Urothelium cell line (cell line): Measurements from ENCODE around the gene SLAMF6.

Source experiments
- DNase-seq: peaks from one replicate; pipeline ENCODE4 v3.0.0; 2011; ENCODE audit warnings: low spot score, mixed read lengths
- FAIRE-seq: peaks from 2 replicates; lab custom pipeline; 2011; peaks lifted over from hg19 to GRCh38; lab: Jason Lieb, UNC

The SLAMF6 gene

DNA sequence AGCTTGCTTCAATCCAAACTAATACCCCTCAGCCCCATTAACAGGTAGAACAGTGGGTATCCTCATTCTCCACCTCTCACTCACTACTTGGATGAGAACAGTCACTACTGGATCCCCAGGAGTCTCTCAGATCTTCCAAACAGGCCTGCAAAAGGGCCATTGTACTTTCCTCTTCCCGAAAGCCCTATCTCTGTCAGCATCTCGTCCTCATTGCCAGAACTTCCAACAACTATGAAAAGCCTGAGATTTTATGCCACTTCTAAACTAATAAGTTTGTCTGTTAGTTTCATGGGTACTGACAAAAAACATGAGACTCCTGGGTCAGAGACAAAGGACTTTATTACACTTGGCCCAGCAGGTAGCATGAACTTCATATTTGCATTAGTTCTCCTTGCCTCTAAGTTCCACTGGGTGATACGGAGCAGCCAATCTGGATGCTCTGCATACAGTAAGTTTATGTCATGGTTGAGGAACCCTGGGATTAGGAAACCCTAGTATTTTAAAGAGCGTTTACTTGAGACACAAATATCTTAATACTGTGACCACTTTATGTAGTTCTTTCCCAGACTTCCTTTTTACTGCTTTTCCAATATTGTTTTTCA lies 84.6 kb downstream of the SLAMF6 start:
- DNase-seq (no peak), FAIRE-seq (no peak)

DNA sequence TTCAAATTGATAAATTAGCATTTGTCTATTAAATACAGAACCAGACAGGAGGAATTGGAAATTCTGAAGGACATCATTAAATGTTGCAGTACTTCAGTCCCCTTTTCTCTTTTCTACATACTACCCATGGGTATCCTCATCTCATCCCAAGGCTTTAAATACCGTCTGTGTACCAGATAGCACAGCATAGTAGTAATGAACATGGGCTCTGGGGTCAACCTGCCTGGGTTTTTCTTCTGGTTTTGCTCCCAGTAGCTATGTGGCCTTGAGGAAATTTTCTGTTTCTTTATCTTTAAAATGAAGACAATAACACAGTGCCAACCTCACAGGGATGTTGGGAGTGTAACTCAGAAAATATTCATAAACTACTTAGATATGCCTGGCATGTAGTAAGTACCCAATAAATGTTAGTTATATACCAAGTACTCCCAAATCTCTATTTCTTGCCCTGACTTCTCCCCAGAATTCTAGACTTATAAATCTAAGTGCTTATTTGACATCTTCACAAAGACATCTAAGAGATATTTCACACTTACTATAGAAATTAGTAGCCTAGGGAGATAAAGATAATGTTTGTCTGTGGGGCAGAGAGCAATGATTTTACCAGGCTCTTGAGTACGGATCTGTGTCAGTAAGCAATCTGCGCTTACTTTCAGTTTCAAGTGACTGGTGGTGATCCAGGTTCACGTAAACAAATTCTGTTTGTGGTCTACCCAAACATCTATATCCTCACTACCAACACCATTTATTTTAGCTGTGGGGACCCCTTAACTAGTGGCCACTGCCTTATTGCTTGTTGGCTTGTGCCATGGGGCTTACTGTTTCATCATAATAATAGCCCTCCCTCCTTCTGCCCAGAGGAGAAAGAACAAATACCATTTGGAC lies 85.4 kb downstream of the SLAMF6 start:
- DNase-seq (no peak), FAIRE-seq (no peak)

DNA sequence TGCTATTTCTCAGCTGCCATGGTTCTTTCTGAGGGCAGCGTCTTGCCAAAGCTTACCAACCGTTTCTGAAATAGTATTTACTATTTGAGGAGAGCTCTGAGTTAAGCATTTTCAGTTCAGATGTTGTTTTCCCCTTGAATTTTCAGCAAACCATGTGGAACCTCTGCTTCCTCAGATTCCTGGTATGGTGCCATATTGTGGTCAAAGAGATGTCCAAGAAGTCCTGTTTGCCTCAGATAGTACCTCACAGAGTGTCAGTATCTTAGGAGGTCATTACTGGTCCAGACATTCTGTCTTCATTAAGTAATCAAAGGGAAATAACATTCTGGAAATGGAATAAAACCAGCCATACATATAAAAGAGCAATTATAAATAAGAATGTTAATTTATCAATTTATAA lies 86.1 kb downstream of the SLAMF6 start:
- no peak for DNase-seq
- no peak for FAIRE-seq
